Right lobe of liver (tissue), 6 donors: Measurements from ENCODE around the gene TARP.

ENCODE experiments used
- ATAC-seq, 4 donors: fragments of 200-7000 bp; cut with Tn5 transposase; one replicate each; pipeline ENCODE4 v1.9.1; 2020; ENCODE audit warnings: mild to moderate bottlenecking in 4 of 4, moderate library complexity in 4 of 4
- DNase-seq, 3 donors: peaks; one replicate each; pipeline ENCODE4 v3.0.0-alpha.2; 2020
- H3K27ac ChIP-seq, 3 donors: fragments of 200-600 bp; one replicate each; pipeline ENCODE4 v1.8.0; 2022
- H3K27me3 ChIP-seq, 2 donors: fragments of 200-600 bp; one replicate each; pipeline ENCODE4 v1.8.0; 2022
- H3K36me3 ChIP-seq, 4 donors: fragments of 200-600 bp; sonication (generic) in 1 of 4; one replicate each; pipeline versions ENCODE4 v1.5.1 to v1.8.0; 2017 to 2022; ENCODE audit warnings: control low read depth in 1 of 4
- H3K4me1 ChIP-seq, 4 donors: fragments of 200-600 bp; sonication (generic) in 1 of 4; one replicate each; pipeline versions ENCODE4 v1.5.1 to v1.8.0; 2017 to 2022; ENCODE audit warnings: control low read depth in 1 of 4
- H3K4me3 ChIP-seq, 3 donors: fragments of 200-600 bp; one replicate each; pipeline ENCODE4 v1.8.0; 2022
- H3K9me3 ChIP-seq, 4 donors: fragments of 200-600 bp; sonication (generic) in 1 of 4; one replicate each; pipeline versions ENCODE4 v1.5.1 to v1.8.0; 2017 to 2022; ENCODE audit warnings: control low read depth in 1 of 4
- POLR2A ChIP-seq: fragments of 450-650 bp; IDR thresholded peaks from one replicate; pipeline ENCODE4 v1.6.1; 2017; ENCODE audit warnings: antibody characterized with exemption, mild to moderate bottlenecking
- WGBS: methylation state at CpG from one replicate; pipeline ENCODE4 v1.1.6; 2018; ENCODE audit warnings: low coverage, low lambda C conversion rate; ENCODE audit not compliant: insufficient coverage; ENCODE audit errors: missing lambda C conversion rate; 5-methylcytosine and 5-hydroxymethylcytosine counted together
- intact Hi-C, 2 donors: fragments of 100-400 bp; cut with DNase I; formaldehyde crosslinking; loops; one replicate each; pipeline versions ENCODE4 v1.11.2 to v1.14.1; 2022
- TF ChIP-seq, protein P1 (sequence below), 4 donors: fragments of 200-600 bp in 3 of 4; fragments of 450-650 bp in 1 of 4; IDR thresholded peaks; one replicate each; pipeline versions ENCODE4 v1.5.1 to v1.8.0; 2016 to 2022; ENCODE audit warnings: antibody characterized with exemption in 4 of 4, mild to moderate bottlenecking in 2 of 4
- donor health status: DM: no; HTN: yes; CAD: no.
- donor health status: DM: no; HTN: no; CAD: no.
- donor health status: DM: no; HTN: no; CAD: no.
- donor health status: DM: no; HTN: yes; CAD: no.
- donor health status: DM: no; HTN: yes; CAD: no.

TARP gene

DNA sequence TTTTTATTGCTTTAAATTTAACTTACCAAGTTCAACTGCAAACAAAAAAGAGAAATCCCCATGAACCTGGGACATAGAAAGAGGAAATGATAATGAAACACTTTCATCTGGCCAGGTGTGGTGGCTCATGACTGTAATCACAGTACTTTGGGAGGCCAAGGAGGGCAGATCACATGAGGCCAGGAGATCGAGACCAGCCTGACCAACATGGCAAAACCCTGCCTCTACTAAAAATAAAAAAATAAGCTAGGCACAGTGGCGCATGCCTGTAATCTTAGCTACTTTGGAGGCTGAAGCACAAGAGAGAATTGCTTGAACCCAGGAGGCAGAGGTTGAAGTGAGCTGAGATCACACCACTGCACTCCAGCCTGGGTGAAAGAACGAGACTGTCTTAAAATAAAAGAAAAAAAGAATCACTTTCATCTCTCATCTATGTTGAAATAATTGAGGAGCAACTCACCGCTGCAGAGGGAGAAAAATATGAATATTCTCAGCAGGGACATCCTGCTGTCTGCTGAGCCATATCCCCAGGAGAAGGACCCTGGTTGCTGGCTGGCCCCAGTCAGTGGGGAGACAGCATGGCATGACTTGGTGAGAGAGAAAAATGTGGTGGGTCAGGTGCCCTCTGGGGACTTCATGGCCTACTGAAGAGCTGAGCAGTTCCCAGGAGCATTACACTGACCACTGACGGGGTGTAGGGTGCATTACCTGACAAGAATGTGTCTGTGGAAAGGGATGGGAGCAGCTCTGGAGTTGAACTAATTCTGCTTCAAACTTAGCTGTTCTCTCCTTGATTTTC lies 22.8 kb upstream of the TARP start:
- TF ChIP-seq, protein P1, sequence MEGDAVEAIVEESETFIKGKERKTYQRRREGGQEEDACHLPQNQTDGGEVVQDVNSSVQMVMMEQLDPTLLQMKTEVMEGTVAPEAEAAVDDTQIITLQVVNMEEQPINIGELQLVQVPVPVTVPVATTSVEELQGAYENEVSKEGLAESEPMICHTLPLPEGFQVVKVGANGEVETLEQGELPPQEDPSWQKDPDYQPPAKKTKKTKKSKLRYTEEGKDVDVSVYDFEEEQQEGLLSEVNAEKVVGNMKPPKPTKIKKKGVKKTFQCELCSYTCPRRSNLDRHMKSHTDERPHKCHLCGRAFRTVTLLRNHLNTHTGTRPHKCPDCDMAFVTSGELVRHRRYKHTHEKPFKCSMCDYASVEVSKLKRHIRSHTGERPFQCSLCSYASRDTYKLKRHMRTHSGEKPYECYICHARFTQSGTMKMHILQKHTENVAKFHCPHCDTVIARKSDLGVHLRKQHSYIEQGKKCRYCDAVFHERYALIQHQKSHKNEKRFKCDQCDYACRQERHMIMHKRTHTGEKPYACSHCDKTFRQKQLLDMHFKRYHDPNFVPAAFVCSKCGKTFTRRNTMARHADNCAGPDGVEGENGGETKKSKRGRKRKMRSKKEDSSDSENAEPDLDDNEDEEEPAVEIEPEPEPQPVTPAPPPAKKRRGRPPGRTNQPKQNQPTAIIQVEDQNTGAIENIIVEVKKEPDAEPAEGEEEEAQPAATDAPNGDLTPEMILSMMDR (IDR thresholded peaks at IDR 0.05) = no peak
- no peak for TF ChIP-seq POLR2A
- Histone ChIP-seq H3K4me1 (no peaks in the 10 kb centered on the region), H3K27ac (no peak overlapping the region), H3K4me3 (no peak overlapping the region), H3K27me3 (no peaks in the 10 kb centered on the region), H3K36me3 (no peaks in the 10 kb centered on the region), H3K9me3 (no peaks in the 10 kb centered on the region)
- ATAC-seq = no peak
- DNase-seq = no peak
- WGBS = 56% methylated on average over 5 of the region's 5 CpGs
- intact Hi-C loops = no loop called here

DNA sequence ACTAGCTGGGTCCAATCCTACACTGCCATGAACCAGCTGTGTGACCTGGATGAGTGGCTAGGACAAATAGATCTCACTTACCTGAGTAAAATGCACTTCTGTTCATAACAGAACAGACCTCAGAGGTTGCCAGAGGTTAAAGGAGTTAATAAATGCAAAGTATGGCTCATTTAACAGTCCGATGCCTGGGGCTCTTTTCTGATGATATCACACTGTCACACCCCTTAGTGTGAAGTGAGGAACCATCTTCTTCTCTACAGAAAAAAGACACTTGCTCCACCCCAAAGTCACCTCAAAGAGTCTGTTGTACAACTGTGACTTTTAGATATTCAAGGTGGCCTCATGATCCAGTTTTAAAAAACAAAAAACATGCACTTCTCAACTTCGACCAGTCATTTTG lies 21.5 kb upstream of the TARP start:
- TF ChIP-seq, protein P1 (IDR thresholded peaks at IDR 0.05) = no peak
- TF ChIP-seq POLR2A = no peak
- no peaks in the 10 kb centered on the region for H3K27me3 ChIP-seq
- 53% methylated on average over 2 of the region's 2 CpGs for WGBS
- intact Hi-C loops = no loop called here
- no peaks in the 10 kb centered on the region for H3K36me3 ChIP-seq
- DNase-seq = no peak
- no peak for ATAC-seq
- H3K9me3 ChIP-seq = no peaks in the 10 kb centered on the region
- no peak overlapping the region for H3K4me3 ChIP-seq
- no peaks in the 10 kb centered on the region for H3K4me1 ChIP-seq
- H3K27ac ChIP-seq = no peak overlapping the region

DNA sequence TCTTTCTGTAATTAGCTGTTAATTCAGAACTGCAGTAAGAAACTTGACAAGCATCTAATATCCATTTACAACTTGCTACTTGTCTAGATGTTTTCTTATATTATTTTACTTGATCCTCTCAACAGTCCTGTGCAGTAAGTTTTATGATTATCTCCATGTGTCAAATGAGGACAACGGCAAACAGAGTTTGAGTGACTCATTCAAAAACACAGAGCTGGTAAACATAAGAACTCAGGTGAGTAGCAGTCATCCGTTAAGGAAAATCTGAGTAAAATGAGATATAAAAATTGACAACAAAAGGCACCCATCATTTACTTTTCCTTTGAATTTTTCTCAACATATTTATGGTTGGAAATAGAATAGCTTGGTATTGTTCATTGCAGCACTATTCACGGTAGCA lies 19.0 kb upstream of the TARP start:
- Histone ChIP-seq H3K4me3 (no peak overlapping the region), H3K36me3 (no peaks in the 10 kb centered on the region), H3K9me3 (no peaks in the 10 kb centered on the region), H3K27me3 (no peaks in the 10 kb centered on the region), H3K4me1 (no peaks in the 10 kb centered on the region), H3K27ac (no peak overlapping the region)
- no peak for DNase-seq
- no peak for TF ChIP-seq POLR2A
- TF ChIP-seq, protein P1 (IDR thresholded peaks at IDR 0.05) = no peak
- ATAC-seq = no peak
- 69% methylated on average over 3 of the region's 3 CpGs for WGBS
- intact Hi-C loops = no loop called here

DNA sequence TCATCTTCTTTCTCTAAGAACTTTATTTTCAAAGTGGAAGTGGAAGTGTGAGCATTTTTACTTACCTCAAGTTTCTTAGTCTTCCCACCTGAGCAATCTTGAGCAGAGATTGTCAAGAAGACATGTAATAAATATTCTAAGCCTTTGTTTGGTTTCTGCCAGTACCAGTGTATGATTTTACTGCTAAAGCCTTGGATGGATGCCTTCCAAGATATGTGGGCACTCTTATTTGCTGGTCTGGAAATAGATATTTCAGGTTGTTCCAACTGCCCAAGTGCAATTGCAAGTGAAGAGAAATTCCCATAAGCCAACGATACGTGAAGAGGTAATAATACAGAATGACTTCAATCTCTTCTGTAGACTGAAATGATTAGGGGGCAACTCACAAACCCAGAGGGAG lies 18.2 kb upstream of the TARP start:
- WGBS = 96% methylated on average over 2 of the region's 2 CpGs
- no peak for ATAC-seq
- TF ChIP-seq, protein P1 (IDR thresholded peaks at IDR 0.05) = no peak
- no peak for TF ChIP-seq POLR2A

More for the DNA sequence above, 18.2 kb upstream of the TARP start:
- DNase-seq = no peak
- Histone ChIP-seq H3K4me3 (no peak overlapping the region), H3K9me3 (no peaks in the 10 kb centered on the region), H3K4me1 (no peaks in the 10 kb centered on the region), H3K27ac (no peak overlapping the region), H3K27me3 (no peaks in the 10 kb centered on the region), H3K36me3 (no peaks in the 10 kb centered on the region)
- intact Hi-C loops = no loop called here
